NCI-H187 (cell line): ENCODE results near the gene SPRN.
"Not testable (repeated sequence)": the region's sequence is repeated elsewhere in the genome, so short reads cannot be mapped to it uniquely, and the experiment has no call there.

ENCODE experiments used
- DNase-seq, 2 experiments: peaks; one replicate each; lab custom pipeline; 2025; lab: John Stamatoyannopoulos, UW

The SPRN gene

GRCh38 chr10:133384071-133384470, 40.4 kb downstream of the SPRN start:
- DNase-seq: no peak

GRCh38 chr10:133383551-133383950, 40.9 kb downstream of the SPRN start:
- no peak for DNase-seq

GRCh38 chr10:133381036-133381435, 43.4 kb downstream of the SPRN start:
- no peak for DNase-seq

- no peak for DNase-seq
Measured at GRCh38 chr10:133379801-133380666, 44.4 kb downstream of the SPRN start.

DNA sequence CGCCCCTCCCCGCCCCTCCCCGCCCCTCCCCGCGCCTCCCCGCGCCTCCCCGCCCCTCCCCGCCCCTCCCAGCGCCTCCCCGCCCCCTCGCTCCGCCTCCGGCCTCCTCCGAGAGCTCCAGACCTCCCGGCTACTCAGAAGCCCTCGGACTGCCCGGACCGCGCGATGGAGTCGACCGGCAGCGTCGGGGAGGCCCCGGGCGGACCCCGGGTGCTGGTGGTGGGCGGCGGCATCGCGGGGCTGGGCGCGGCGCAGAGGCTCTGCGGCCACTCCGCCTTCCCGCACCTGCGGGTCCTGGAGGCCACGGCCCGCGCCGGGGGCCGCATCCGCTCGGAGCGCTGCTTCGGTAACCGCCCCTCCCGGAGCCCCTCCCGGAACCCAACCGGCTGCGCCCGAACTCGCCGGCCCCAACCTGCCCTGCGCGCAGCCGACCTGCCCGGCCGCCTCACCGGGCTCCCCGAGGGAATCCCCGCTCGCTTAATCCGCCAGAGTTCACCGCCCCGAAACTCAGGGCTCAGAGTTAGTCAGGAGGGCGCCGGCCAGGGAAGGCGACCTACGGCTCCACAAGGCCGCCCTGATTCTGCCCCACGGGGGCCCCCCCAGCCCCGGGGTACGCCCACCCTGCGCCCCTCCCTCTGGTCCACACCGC, 45.1 kb downstream of the SPRN start, which contains the start of gene PAOX:
PAOX (plus strand) TSS at position 111 of the 649 bp plus-strand sequence; CDS start at position 166, 55 bp downstream.
- no peak for DNase-seq

DNA sequence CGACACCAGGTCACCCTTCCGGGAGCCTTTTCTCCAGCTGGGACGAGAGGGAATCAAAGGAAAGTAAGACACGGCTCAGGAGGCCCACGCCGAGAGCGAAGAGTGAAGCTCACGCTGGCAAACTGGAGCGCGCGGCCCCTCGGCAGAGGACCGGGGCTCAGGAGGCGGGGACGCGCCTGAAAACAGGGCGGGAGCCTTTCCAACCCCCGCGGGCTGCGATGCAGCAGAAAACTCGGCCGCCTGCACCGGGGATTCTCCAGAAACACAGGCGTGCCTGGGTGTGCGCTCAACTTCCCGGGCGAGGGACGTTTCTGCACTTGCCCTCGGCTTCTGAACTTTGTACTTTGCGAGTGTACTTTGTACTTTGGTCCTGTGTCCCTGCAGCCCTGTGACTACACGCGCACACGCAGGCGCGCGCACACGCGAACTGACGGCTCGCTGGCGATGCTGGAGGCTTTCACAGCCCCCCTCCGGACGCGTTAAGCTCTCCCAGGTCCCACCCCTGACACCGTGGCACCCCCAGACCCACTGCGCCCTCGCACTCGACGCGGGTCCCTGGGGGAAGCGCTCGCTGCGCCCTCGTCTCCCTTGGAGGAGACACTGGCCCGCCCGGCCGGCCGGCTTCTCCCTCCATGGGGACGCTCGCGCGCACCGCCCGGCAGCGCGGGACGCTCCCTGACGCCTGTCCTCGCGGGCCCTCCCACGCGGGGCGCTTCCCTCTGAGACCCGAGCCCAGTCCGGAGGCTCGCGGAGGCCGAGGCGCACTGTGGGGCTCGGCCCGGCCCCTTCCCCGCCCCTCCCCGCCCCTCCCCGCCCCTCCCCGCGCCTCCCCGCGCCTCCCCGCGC, 46.0 kb downstream of the SPRN start:
- no peak for DNase-seq

- no peak for DNase-seq
Measured at GRCh38 chr10:133377818-133378250, 46.6 kb downstream of the SPRN start.

GRCh38 chr10:133377025-133377817, 47.2 kb downstream of the SPRN start:
- DNase-seq: no peak

GRCh38 chr10:133376183-133376582, 48.2 kb downstream of the SPRN start:
- DNase-seq: not testable (repeated sequence)

DNA sequence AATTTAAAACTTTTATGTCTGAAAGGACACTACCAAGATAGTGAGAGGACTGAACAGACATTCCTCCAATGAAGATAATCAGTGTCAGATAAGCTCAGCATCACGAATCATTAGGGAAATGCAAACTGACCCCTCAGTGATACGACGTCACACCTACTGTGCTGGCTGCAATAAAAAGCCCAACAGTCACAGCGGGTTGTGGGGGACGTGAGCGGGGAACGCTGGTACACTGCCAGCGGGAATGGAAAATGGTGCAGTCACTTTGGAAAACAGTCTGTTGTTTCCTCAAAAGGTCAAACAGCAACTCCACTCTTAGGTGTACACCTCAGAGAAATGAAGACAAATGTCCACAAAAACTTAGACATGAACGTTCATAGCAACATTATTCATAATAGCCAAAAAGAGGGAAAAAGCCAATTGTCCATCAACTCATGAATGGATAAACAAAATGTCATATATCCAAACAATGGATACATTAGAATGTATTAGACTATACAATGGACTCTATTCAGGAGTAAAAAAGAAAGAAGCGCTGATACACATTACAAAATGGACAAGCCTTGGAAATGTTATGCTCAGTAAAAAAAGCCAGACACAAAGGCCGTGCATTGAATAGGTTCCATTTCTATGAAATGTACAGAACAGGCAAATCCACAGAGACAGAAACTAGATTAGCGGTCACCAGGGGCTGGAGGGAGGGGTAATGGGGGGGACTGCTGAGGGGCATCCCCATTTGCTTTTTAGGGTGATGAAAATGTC, 48.9 kb downstream of the SPRN start:
- no peak for DNase-seq

- peak; percentile 50 to 75 for DNase-seq
Measured at GRCh38 chr10:133373174-133374090, 51.0 kb downstream of the SPRN start, which contains the start of gene ECHS1. Gene ECHS1 (minus strand): TSS chr10:133373354. CDS start chr10:133373333, 21 bp downstream.

DNA sequence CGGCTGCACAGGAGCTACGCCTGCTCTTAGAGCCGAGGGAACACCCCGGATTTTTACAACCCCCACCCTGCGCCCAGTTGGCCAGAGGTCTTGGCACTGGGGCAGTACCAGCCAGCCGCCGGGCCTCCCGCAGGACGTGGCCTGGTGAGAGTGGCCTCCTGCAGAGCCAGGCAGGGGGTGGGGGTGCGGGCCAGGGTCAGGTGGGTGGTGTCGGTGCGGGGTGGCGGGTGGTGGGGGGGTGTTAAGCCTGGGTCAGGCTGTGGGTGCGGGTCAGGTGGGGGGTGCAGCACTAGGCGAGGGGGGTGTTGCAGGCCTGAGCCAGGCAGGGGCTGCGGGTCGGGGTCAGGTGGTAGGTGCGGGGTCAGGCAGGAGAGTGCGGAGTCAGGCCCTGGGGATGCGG, 51.9 kb downstream of the SPRN start:
- no peak for DNase-seq
